Measurements from ENCODE around the gene BBIP1.

BBIP1 gene

GRCh38 chr10:110852255-110852896, 66.6 kb downstream of the BBIP1 start:
- DNase-seq (ENCODE audit: extremely low spot score) = peak; percentile 7
- ChIA-PET POLR2A (no interaction called here), CTCF (interaction anchor here (0.8 kb wide), 1 partner anchor 15 kb away, joined by 5 read pairs; no protein-coding TSS in a partner anchor)
- TF ChIP-seq TARDBP (IDR thresholded peaks at IDR 0.05) = no peak
- no peak for TF ChIP-seq HDGF (IDR thresholded peaks at IDR 0.05; ENCODE audit: borderline replicate concordance)
- no peak for TF ChIP-seq NFRKB (IDR thresholded peaks at IDR 0.05)
- TF ChIP-seq FOXM1 (IDR thresholded peaks at IDR 0.05; ENCODE audit: borderline replicate concordance) = no peak
- no peak for TF ChIP-seq PKNOX1 (IDR thresholded peaks at IDR 0.05)
- TF ChIP-seq FOXK2 (IDR thresholded peaks at IDR 0.05) = no peak
- no peak for TF ChIP-seq ZNF384 (IDR thresholded peaks at IDR 0.05)
- no peak for TF ChIP-seq SP1 (IDR thresholded peaks at IDR 0.05)
- no peak for TF ChIP-seq BHLHE40 (IDR thresholded peaks at IDR 0.05; ENCODE audit: borderline replicate concordance)
- TF ChIP-seq ELF4 (IDR thresholded peaks at IDR 0.05) = no peak
- no peak for TF ChIP-seq SUZ12 (IDR thresholded peaks at IDR 0.05)
- no peak for TF ChIP-seq LEF1 (IDR thresholded peaks at IDR 0.05; ENCODE audit: borderline replicate concordance)

GRCh38 chr10:110851020-110851612, 67.9 kb downstream of the BBIP1 start:
- no peak for TF ChIP-seq ARNT (IDR thresholded peaks at IDR 0.05)
- no peak for TF ChIP-seq PKNOX1 (IDR thresholded peaks at IDR 0.05)
- TF ChIP-seq TARDBP (IDR thresholded peaks at IDR 0.05) = no peak
- no peak for TF ChIP-seq CTBP1 (IDR thresholded peaks at IDR 0.05; ENCODE audit: borderline replicate concordance)
- no peak for TF ChIP-seq FOXK2 (IDR thresholded peaks at IDR 0.05)
- no peak for TF ChIP-seq LEF1 (IDR thresholded peaks at IDR 0.05; ENCODE audit: borderline replicate concordance)
- DNase-seq (ENCODE audit: extremely low spot score) = no peak
- ChIA-PET CTCF (no interaction called here), POLR2A (no interaction called here)

- ChIA-PET CTCF (no interaction called here), POLR2A (no interaction called here)
- TF ChIP-seq FOXA1 (IDR thresholded peaks at IDR 0.05) (no peak), NFRKB (IDR thresholded peaks at IDR 0.05) (no peak), ARNT (IDR thresholded peaks at IDR 0.05) (no peak), L3MBTL2 (conservative IDR thresholded peaks at IDR 0.05) (no peak), FOXM1 (IDR thresholded peaks at IDR 0.05; ENCODE audit: borderline replicate concordance) (no peak), CTBP1 (IDR thresholded peaks at IDR 0.05; ENCODE audit: borderline replicate concordance) (no peak), SUZ12 (IDR thresholded peaks at IDR 0.05) (no peak), ELF4 (IDR thresholded peaks at IDR 0.05) (no peak), SP1 (IDR thresholded peaks at IDR 0.05) (no peak), ZNF384 (IDR thresholded peaks at IDR 0.05) (no peak), LEF1 (IDR thresholded peaks at IDR 0.05; ENCODE audit: borderline replicate concordance) (no peak), BHLHE40 (IDR thresholded peaks at IDR 0.05; ENCODE audit: borderline replicate concordance) (no peak), PKNOX1 (IDR thresholded peaks at IDR 0.05) (no peak), FOXK2 (IDR thresholded peaks at IDR 0.05) (no peak), HDGF (IDR thresholded peaks at IDR 0.05; ENCODE audit: borderline replicate concordance) (no peak)
- DNase-seq (ENCODE audit: extremely low spot score) = no peak
These were observed 68.9 kb downstream of the BBIP1 start for GRCh38 chr10:110850099-110850498.

All from HEK293T (cell line).